K562 (cell line): ENCODE data around the gene MLC1. TPM values are rescaled to one million over a fixed set of nuclear protein-coding genes. Genes with fewer than 3 reads are reported as not detected.

Experiments
- FOXK1 ChIP-seq: sonication (generic); formaldehyde crosslinking; IDR thresholded peaks from 2 replicates; pipeline ENCODE4 v1.8.0; 2022; ENCODE audit warnings: missing genetic modification reagents, mild to moderate bottlenecking, borderline replicate concordance
- KDM2B ChIP-seq: fragments of 250-450 bp; sonication (Bioruptor Pico); IDR thresholded peaks from 2 replicates; pipeline ENCODE4 v1.8.0; 2021; ENCODE audit warnings: mild to moderate bottlenecking, moderate library complexity
- MBD2 ChIP-seq: sonication (generic); IDR thresholded peaks from 2 replicates; pipeline ENCODE4 v1.6.1; 2016; ENCODE audit warnings: low read depth, borderline replicate concordance
- MCM7 ChIP-seq, 2 experiments: fragments of 450-650 bp; IDR thresholded peaks; 2 replicates each; pipeline ENCODE4 v1.6.1; 2016 to 2018
- NCOR1 ChIP-seq: fragments of 450-650 bp; IDR thresholded peaks from 2 replicates; pipeline ENCODE4 v1.6.1; 2016; ENCODE audit warnings: mild to moderate bottlenecking, moderate library complexity
- NEUROD1 ChIP-seq: fragments of 150-350 bp; IDR thresholded peaks from 2 replicates; pipeline ENCODE4 v1.6.1; 2014; ENCODE audit warnings: borderline replicate concordance, low read length, low read depth; ENCODE audit not compliant: partially characterized antibody
- SRSF1 ChIP-seq: fragments of 200-400 bp; formaldehyde crosslinking; IDR thresholded peaks from 2 replicates; pipeline ENCODE4 v1.6.1; 2017; ENCODE audit warnings: mild to moderate bottlenecking, low read depth, low read length, moderate library complexity
- TAF9B ChIP-seq: fragments of 450-650 bp; IDR thresholded peaks from 2 replicates; pipeline ENCODE4 v1.6.1; 2018; ENCODE audit warnings: mild to moderate bottlenecking; ENCODE audit not compliant: partially characterized antibody
- TCF7 ChIP-seq: sonication (generic); IDR thresholded peaks from 2 replicates; pipeline ENCODE4 v1.6.1; 2016; ENCODE audit warnings: antibody characterized with exemption, borderline replicate concordance
- polyA plus RNA-seq, 8 experiments: library from polyadenylated mRNA; depleted of rRNA in 4 of 8; stranded (reverse) in 5 of 8; unstranded in 3 of 8; fragments of >200 nt; fragmentation: Nextera tagmentation in 2 of 8; fragmentation: Illumina TruSeq in 1 of 8; extraction: Ambion mirVana in 2 of 8; extraction: Trizol in 1 of 8; gene quantifications; 2 replicates each; pipeline versions ENCODE4 v1.2.1 to v1.2.3, GENCODE V29; 2011 to 2014; ENCODE audit warnings: inconsistent platforms in 1 of 8, missing spikeins in 1 of 8
- total RNA-seq, 7 experiments: library from RNA; depleted of rRNA in 6 of 7; stranded (reverse); fragments of >200 nt in 6 of 7; fragmentation: Illumina TruSeq in 2 of 7; extraction: Trizol in 2 of 7; gene quantifications; 2 replicates each; pipeline versions ENCODE4 v1.2.1 to v1.2.3, GENCODE V29; 2011 to 2021; ENCODE audit warnings: low replicate concordance in 1 of 7
- TF ChIP-seq, protein P1 (sequence below): fragments of 250-450 bp; sonication (Bioruptor Pico); IDR thresholded peaks from 2 replicates; pipeline ENCODE4 v1.4.0; 2020; ENCODE audit warnings: borderline replicate concordance
- TF ChIP-seq, protein P2 (sequence below): fragments of 250-450 bp; sonication (Bioruptor Pico); IDR thresholded peaks from 2 replicates; pipeline ENCODE4 v1.8.0; 2021; ENCODE audit warnings: moderate library complexity, mild to moderate bottlenecking, inconsistent platforms
- TF ChIP-seq, protein P3 (sequence below): fragments of 250-450 bp; sonication (Bioruptor Pico); IDR thresholded peaks from 2 replicates; pipeline ENCODE4 v1.5.1; 2021; ENCODE audit warnings: mild to moderate bottlenecking

MLC1 gene
- total and polyA plus RNA-seq, 9 of the 15 experiments (the other 6 are each of a cell fraction or from before 2014, with no cell fraction given), result 0.06 to 0.98 (median 0.39) TPM

DNA sequence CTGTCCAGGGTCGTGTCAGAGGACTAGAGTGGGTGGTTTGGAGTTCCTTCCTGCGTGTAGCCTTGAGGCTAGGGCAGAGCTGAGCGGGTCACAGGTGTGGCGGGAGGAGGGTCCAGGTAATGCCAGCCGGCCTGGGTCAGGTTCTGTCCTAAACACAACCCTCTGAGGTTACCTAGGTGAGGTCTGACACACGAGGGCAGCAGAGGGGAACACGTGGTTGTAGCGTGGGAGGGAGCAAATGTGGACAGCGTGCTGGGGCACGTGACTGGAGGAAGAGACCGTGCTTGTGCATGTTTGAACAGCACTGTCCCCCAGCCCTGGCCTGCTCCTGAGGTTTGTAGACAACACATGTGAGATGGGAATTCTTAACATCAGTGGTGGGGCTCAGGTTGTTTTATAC is 17.7 kb upstream of the MLC1 start (continued):
- TF ChIP-seq FOXK1 (CRISPR knock-in tag) (no peak), TCF7 (no peak), KDM2B (CRISPR knock-in tag) (no peak), MCM7 (IDR thresholded peaks at IDR 0.05) (no peak), NEUROD1 (no peak), TAF9B (no peak), MBD2 (no peak), NCOR1 (no peak), SRSF1 (no peak)
- TF ChIP-seq, protein P1, sequence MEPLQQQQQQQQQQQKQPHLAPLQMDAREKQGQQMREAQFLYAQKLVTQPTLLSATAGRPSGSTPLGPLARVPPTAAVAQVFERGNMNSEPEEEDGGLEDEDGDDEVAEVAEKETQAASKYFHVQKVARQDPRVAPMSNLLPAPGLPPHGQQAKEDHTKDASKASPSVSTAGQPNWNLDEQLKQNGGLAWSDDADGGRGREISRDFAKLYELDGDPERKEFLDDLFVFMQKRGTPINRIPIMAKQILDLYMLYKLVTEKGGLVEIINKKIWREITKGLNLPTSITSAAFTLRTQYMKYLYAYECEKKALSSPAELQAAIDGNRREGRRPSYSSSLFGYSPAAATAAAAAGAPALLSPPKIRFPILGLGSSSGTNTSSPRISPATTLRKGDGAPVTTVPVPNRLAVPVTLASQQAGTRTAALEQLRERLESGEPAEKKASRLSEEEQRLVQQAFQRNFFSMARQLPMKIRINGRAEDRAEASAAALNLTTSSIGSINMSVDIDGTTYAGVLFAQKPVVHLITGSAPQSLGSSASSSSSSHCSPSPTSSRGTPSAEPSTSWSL (CRISPR knock-in tag), result no peak
- TF ChIP-seq, protein P2, sequence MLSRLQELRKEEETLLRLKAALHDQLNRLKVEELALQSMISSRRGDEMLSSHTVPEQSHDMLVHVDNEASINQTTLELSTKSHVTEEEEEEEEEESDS, result no peak
- TF ChIP-seq, protein P3, sequence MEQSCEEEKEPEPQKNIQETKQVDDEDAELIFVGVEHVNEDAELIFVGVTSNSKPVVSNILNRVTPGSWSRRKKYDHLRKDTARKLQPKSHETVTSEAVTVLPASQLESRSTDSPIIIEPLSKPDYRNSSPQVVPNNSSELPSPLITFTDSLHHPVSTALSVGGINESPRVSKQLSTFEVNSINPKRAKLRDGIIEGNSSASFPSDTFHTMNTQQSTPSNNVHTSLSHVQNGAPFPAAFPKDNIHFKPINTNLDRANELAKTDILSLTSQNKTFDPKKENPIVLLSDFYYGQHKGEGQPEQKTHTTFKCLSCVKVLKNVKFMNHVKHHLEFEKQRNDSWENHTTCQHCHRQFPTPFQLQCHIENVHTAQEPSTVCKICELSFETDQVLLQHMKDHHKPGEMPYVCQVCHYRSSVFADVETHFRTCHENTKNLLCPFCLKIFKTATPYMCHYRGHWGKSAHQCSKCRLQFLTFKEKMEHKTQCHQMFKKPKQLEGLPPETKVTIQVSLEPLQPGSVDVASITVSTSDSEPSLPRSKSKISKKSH, result no peak
